PFSK-1 (cell line): ENCODE results near the gene TPRA1.

Experiments
- FOXP2 ChIP-seq: optimal IDR thresholded peaks from 2 replicates; pipeline ENCODE3; 2011; ENCODE audit warnings: borderline replicate concordance, control low read depth, inconsistent platforms; ENCODE audit not compliant: insufficient read depth; ENCODE audit errors: extremely low read length, extremely low read depth
- POLR2AphosphoS5 ChIP-seq: IDR thresholded peaks from 2 replicates; pipeline ENCODE4 v1.6.1; 2012; ENCODE audit warnings: low read depth, mild to moderate bottlenecking, control low read depth, low read length, moderate library complexity
- SIN3A ChIP-seq: IDR thresholded peaks from 2 replicates; pipeline ENCODE4 v1.6.1; 2012; ENCODE audit warnings: mild to moderate bottlenecking, low read length, moderate library complexity, borderline replicate concordance; ENCODE audit not compliant: insufficient read depth
- TAF1 ChIP-seq: IDR thresholded peaks from 2 replicates; pipeline ENCODE4 v1.6.1; 2012; ENCODE audit warnings: low read length, control low read depth, borderline replicate concordance; ENCODE audit not compliant: insufficient read depth
- TF ChIP-seq, protein P1 (sequence below), 2 experiments: IDR thresholded peaks; 2 replicates each; pipeline versions ENCODE4 v1.6.1 to v1.8.0; 2011 to 2012; ENCODE audit warnings: low read depth in 2 of 2, low read length in 2 of 2, control low read depth in 1 of 2, inconsistent platforms in 1 of 2, mild to moderate bottlenecking in 1 of 2, moderate library complexity in 1 of 2; ENCODE audit not compliant: insufficient read depth in 1 of 2

The TPRA1 gene

GRCh38 chr3:127570520-127570919 lies 20.0 kb downstream of the TPRA1 start:
- TF ChIP-seq TAF1 (no peak), FOXP2 (no peak), POLR2AphosphoS5 (no peak), SIN3A (no peak)
- TF ChIP-seq, protein P1, sequence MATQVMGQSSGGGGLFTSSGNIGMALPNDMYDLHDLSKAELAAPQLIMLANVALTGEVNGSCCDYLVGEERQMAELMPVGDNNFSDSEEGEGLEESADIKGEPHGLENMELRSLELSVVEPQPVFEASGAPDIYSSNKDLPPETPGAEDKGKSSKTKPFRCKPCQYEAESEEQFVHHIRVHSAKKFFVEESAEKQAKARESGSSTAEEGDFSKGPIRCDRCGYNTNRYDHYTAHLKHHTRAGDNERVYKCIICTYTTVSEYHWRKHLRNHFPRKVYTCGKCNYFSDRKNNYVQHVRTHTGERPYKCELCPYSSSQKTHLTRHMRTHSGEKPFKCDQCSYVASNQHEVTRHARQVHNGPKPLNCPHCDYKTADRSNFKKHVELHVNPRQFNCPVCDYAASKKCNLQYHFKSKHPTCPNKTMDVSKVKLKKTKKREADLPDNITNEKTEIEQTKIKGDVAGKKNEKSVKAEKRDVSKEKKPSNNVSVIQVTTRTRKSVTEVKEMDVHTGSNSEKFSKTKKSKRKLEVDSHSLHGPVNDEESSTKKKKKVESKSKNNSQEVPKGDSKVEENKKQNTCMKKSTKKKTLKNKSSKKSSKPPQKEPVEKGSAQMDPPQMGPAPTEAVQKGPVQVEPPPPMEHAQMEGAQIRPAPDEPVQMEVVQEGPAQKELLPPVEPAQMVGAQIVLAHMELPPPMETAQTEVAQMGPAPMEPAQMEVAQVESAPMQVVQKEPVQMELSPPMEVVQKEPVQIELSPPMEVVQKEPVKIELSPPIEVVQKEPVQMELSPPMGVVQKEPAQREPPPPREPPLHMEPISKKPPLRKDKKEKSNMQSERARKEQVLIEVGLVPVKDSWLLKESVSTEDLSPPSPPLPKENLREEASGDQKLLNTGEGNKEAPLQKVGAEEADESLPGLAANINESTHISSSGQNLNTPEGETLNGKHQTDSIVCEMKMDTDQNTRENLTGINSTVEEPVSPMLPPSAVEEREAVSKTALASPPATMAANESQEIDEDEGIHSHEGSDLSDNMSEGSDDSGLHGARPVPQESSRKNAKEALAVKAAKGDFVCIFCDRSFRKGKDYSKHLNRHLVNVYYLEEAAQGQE (IDR thresholded peaks at IDR 0.05; ENCODE audit: insufficient read depth in 1 of 2, low read depth in 2 of 2, low read length in 2 of 2), result no peak

GRCh38 chr3:127569160-127569559 lies 21.4 kb downstream of the TPRA1 start:
- TF ChIP-seq POLR2AphosphoS5, result no peak
- no peak for TF ChIP-seq SIN3A
- TF ChIP-seq FOXP2, result no peak
- TF ChIP-seq TAF1, result no peak
- TF ChIP-seq, protein P1 (IDR thresholded peaks at IDR 0.05; ENCODE audit: insufficient read depth in 1 of 2, low read depth in 2 of 2, low read length in 2 of 2), result no peak

- TF ChIP-seq FOXP2, result no peak
- no peak for TF ChIP-seq SIN3A
- TF ChIP-seq POLR2AphosphoS5, result no peak
- TF ChIP-seq, protein P1 (IDR thresholded peaks at IDR 0.05; ENCODE audit: insufficient read depth in 1 of 2, low read depth in 2 of 2, low read length in 2 of 2), result no peak
- TF ChIP-seq TAF1, result no peak
Observed at GRCh38 chr3:127568586-127568985, 21.9 kb downstream of the TPRA1 start.

DNA sequence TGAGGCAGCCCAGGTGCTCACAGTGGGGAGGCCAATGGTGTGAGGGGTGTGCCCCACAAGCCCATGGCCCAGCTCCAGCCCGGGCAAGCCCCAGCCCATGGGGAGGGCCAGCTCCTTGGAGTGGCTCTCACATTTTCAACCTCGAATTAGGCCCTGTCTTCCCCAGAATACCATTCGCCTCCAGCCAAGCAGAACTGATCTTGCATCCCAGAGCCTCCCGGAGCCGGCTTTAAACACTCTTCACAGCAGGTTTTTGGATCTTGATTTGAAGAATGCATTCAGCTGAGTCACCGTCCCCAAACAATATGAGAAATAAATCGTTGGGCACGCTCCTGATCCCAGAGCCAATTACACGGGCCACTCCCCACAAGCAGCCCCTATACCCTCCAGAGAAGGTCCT lies 23.7 kb downstream of the TPRA1 start:
- TF ChIP-seq FOXP2, result no peak
- TF ChIP-seq POLR2AphosphoS5, result no peak
- TF ChIP-seq SIN3A, result no peak
- TF ChIP-seq, protein P1 (IDR thresholded peaks at IDR 0.05; ENCODE audit: insufficient read depth in 1 of 2, low read depth in 2 of 2, low read length in 2 of 2), result no peak
- TF ChIP-seq TAF1, result no peak

GRCh38 chr3:127565711-127566110 lies 24.8 kb downstream of the TPRA1 start:
- TF ChIP-seq POLR2AphosphoS5 (no peak), FOXP2 (no peak), SIN3A (no peak), TAF1 (no peak)
- TF ChIP-seq, protein P1 (IDR thresholded peaks at IDR 0.05; ENCODE audit: insufficient read depth in 1 of 2, low read depth in 2 of 2, low read length in 2 of 2), result no peak
